Dendritic cell treated with granulocyte-macrophage colony-stimulating factor and Interleukin-4, amounts not matched to agents 40 ng/mL and 50 ng/mL, for 4 days (primary cell): ENCODE results near the gene NFAT5.

Experiments used
- H3K27ac Mint-ChIP-seq: one replicate; pipeline ENCODE4 v1.8.0; 2022; ENCODE audit warnings: mild to moderate bottlenecking, mixed read lengths
- H3K27me3 Mint-ChIP-seq: one replicate; pipeline ENCODE4 v1.8.0; 2022; ENCODE audit warnings: mild to moderate bottlenecking, mixed read lengths
- H3K36me3 Mint-ChIP-seq: one replicate; pipeline ENCODE4 v1.8.0; 2022; ENCODE audit warnings: low read depth, mixed read lengths
- H3K4me1 Mint-ChIP-seq: one replicate; pipeline ENCODE4 v1.8.0; 2022; ENCODE audit warnings: low read depth, mixed read lengths
- H3K4me3 Mint-ChIP-seq: one replicate; pipeline ENCODE4 v1.8.0; 2022; ENCODE audit warnings: mild to moderate bottlenecking, moderate library complexity, mixed read lengths
- H3K9me3 Mint-ChIP-seq: one replicate; pipeline ENCODE4 v1.8.0; 2022; ENCODE audit warnings: mixed read lengths
- intact Hi-C: fragments of 100-400 bp; cut with micrococcal nuclease; formaldehyde crosslinking; loops from one replicate; pipeline ENCODE4 v1.15.0; 2022

NFAT5 gene

GRCh38 chr16:69748694-69749345, 183.1 kb downstream of the NFAT5 start:
- intact Hi-C loops = no loop called here
- Mint-ChIP-seq H3K9me3 (no peaks in the 10 kb centered on the region), H3K27me3 (no peaks in the 10 kb centered on the region), H3K4me1 (peaks cover 16% of the 10 kb centered on the region), H3K4me3 (no peak overlapping the region), H3K36me3 (peaks cover 92% of the 10 kb centered on the region), H3K27ac (no peak overlapping the region)

- Mint-ChIP-seq H3K36me3 (peaks cover 47% of the 10 kb centered on the region), H3K9me3 (no peaks in the 10 kb centered on the region), H3K4me3 (peak overlapping the region; percentile 100), H3K27me3 (peaks cover 6% of the 10 kb centered on the region), H3K4me1 (peaks cover 23% of the 10 kb centered on the region), H3K27ac (peak overlapping the region; percentile 98)
- intact Hi-C loops = loop anchor here (1.0 kb wide), 2 partner anchors 28 to 45 kb away; partner anchors contain the start of gene NQO1
Measured at GRCh38 chr16:69754143-69754468, 188.3 kb downstream of the NFAT5 start.
